ENCODE results near the gene IL10RA. TPM values are rescaled to one million over a fixed set of nuclear protein-coding genes. Genes with fewer than 3 reads are reported as not detected.
"Not testable (repeated sequence)": the region's sequence is repeated elsewhere in the genome, so short reads cannot be mapped to it uniquely, and the experiment has no call there.

Gene IL10RA
- total RNA-seq, 2 experiments from 2014 or later = 15.7 to 25.2 TPM

- H3K4me1 ChIP-seq (ENCODE audit: insufficient read depth, low read length, poor library complexity, severe bottlenecking) = peaks cover 95% of the 10 kb centered on the region
- no peaks in the 10 kb centered on the region for H4K20me1 ChIP-seq (ENCODE audit: insufficient read depth, low read length)
- no peak for TF ChIP-seq CTCF (conservative IDR thresholded peaks at IDR 0.05; ENCODE audit: low read length)
- peak overlapping the region; percentile 99 for H3K27ac ChIP-seq (ENCODE audit: low read depth, low read length, poor library complexity, severe bottlenecking)
- intact Hi-C loops (cut with micrococcal nuclease; ENCODE audit: unreplicated experiment) = loop anchor here (5.0 kb wide), 1 partner anchor 430 kb away; the partner anchor contains the start of gene KMT2A
- peak; percentile 71 for DNase-seq (ENCODE audit: low spot score)
- H3K4me2 ChIP-seq (ENCODE audit: low read length) = peak overlapping the region; percentile 63
- H3K9me3 ChIP-seq (ENCODE audit: low read length) = no peaks in the 10 kb centered on the region
- peak overlapping the region; percentile 67; the same call in 1 of the 2 replicates for H2AFZ ChIP-seq (ENCODE audit: low read length)
- H3K9me2 ChIP-seq (ENCODE audit: insufficient read depth, low read length) = no peaks in the 10 kb centered on the region
- H3K79me2 ChIP-seq (ENCODE audit: insufficient read depth, low read depth, low read length) = no peaks in the 10 kb centered on the region
- peak overlapping the region; percentile 50 for H3K4me3 ChIP-seq (ENCODE audit: low read depth, low read length, poor library complexity, severe bottlenecking)
- POLR2A ChIA-PET = interaction anchor here (0.5 to 6.7 kb wide), 10 partner anchors 10 to 932 kb away, joined by 3 to 59 read pairs (median 6); partner anchors contain the start of gene IL10RA
- CTCF ChIA-PET (ENCODE audit: unreplicated experiment) = interaction anchor here (0.6 to 2.3 kb wide), 3 partner anchors 20 to 1154 kb away, joined by 3 to 13 read pairs (median 3); partner anchors contain the start of gene IL10RA
- H3K36me3 ChIP-seq (ENCODE audit: insufficient read depth, low read length) = no peaks in the 10 kb centered on the region
- BruUV-seq (replicated peaks) = no TSS peak
Observed at GRCh38 chr11:118007040-118007439, 20.8 kb downstream of the IL10RA start.

GRCh38 chr11:118007563-118008270 is 21.5 kb downstream of the IL10RA start:
- intact Hi-C loops (cut with micrococcal nuclease; ENCODE audit: unreplicated experiment) = loop anchor here (2.0 to 5.0 kb wide), 2 partner anchors 57 to 430 kb away; partner anchors contain the start of gene KMT2A
- H3K4me3 ChIP-seq (ENCODE audit: low read depth, low read length, poor library complexity, severe bottlenecking) = peak overlapping the region; percentile 50
- DNase-seq (ENCODE audit: low spot score) = peak; percentile 84
- not testable (repeated sequence) for H3K79me2 ChIP-seq (ENCODE audit: insufficient read depth, low read depth, low read length); H4K20me1 ChIP-seq (ENCODE audit: insufficient read depth, low read length); H3K9me3 ChIP-seq (ENCODE audit: low read length); BruUV-seq (replicated peaks); H3K36me3 ChIP-seq (ENCODE audit: insufficient read depth, low read length); H3K9me2 ChIP-seq (ENCODE audit: insufficient read depth, low read length)
- H3K4me2 ChIP-seq (ENCODE audit: low read length) = peak overlapping the region; percentile 63
- ChIA-PET CTCF (ENCODE audit: unreplicated experiment) (interaction anchor here (0.6 to 2.3 kb wide), 2 partner anchors 21 to 1154 kb away, joined by 3 to 13 read pairs; partner anchors contain the start of gene IL10RA), POLR2A (interaction anchor here (0.5 to 6.7 kb wide), 11 partner anchors 10 to 1101 kb away, joined by 3 to 59 read pairs (median 6); partner anchors contain the start of gene IL10RA)
- H3K4me1 ChIP-seq (ENCODE audit: insufficient read depth, low read length, poor library complexity, severe bottlenecking) = peaks cover 95% of the 10 kb centered on the region
- peak overlapping the region; percentile 99 for H3K27ac ChIP-seq (ENCODE audit: low read depth, low read length, poor library complexity, severe bottlenecking)
- peak overlapping the region; percentile 67; the same call in 1 of the 2 replicates for H2AFZ ChIP-seq (ENCODE audit: low read length)

- Histone ChIP-seq H3K4me2 (ENCODE audit: low read length) (peak overlapping the region; percentile 63), H3K36me3 (ENCODE audit: insufficient read depth, low read length) (no peaks in the 10 kb centered on the region), H3K4me3 (ENCODE audit: low read depth, low read length, poor library complexity, severe bottlenecking) (peak overlapping the region; percentile 22), H3K9me2 (ENCODE audit: insufficient read depth, low read length) (no peaks in the 10 kb centered on the region), H3K79me2 (ENCODE audit: insufficient read depth, low read depth, low read length) (no peaks in the 10 kb centered on the region), H3K27ac (ENCODE audit: low read depth, low read length, poor library complexity, severe bottlenecking) (peak overlapping the region; percentile 99), H4K20me1 (ENCODE audit: insufficient read depth, low read length) (no peaks in the 10 kb centered on the region), H2AFZ (ENCODE audit: low read length) (peak overlapping the region; percentile 67; the same call in 1 of the 2 replicates), H3K9me3 (ENCODE audit: low read length) (no peaks in the 10 kb centered on the region), H3K4me1 (ENCODE audit: insufficient read depth, low read length, poor library complexity, severe bottlenecking) (peaks cover 95% of the 10 kb centered on the region)
- intact Hi-C loops (cut with micrococcal nuclease; ENCODE audit: unreplicated experiment) = loop anchor here (2.0 to 5.0 kb wide), 2 partner anchors 58 to 429 kb away; partner anchors contain the start of gene KMT2A
- no peak for TF ChIP-seq CTCF (conservative IDR thresholded peaks at IDR 0.05; ENCODE audit: low read length)
- TF ChIP-seq EZH2phosphoT487 (IDR thresholded peaks at IDR 0.05; ENCODE audit: borderline replicate concordance, low read depth, low read length) = no peak
- CTCF ChIA-PET (ENCODE audit: unreplicated experiment) = no interaction called here
- DNase-seq (ENCODE audit: low spot score) = no peak
- POLR2A ChIA-PET = interaction anchor here (0.7 to 6.7 kb wide), 4 partner anchors 12 to 1100 kb away, joined by 3 to 59 read pairs (median 6); partner anchors contain the start of gene IL10RA
- TSS peak; percentile 71 for BruUV-seq (replicated peaks)
Observed at GRCh38 chr11:118008271-118008911, 22.2 kb downstream of the IL10RA start.

Data from OCI-LY7 (cell line).